SK-N-SH (cell line): ENCODE measurements around the gene NUMBL. TPM values are rescaled to one million over a fixed set of nuclear protein-coding genes. Genes with fewer than 3 reads are reported as not detected.

Source experiments
- CTCF ChIA-PET: fragments of 300-600, 350-600 bp; formaldehyde crosslinking; extraction: SDS; loops from one replicate; lab custom pipeline; 2021; lab: Yijun Ruan, JAX
- POLR2A ChIA-PET: fragments of 350-600 bp; sonication (Branson Sonifier 250); formaldehyde crosslinking; extraction: SDS; loops from one replicate; lab custom pipeline; 2020; ENCODE audit warnings: antibody characterized with exemption, inconsistent platforms; lab: Yijun Ruan, JAX
- DNase-seq: peaks from one replicate; pipeline ENCODE4 v3.0.0; 2012
- H2AFZ ChIP-seq: fragments of 200-600 bp; sonication (generic); 2 replicates; pipeline ENCODE4 v1.8.1; 2016; ENCODE audit warnings: antibody characterized with exemption, mild to moderate bottlenecking, low read depth
- H3F3A ChIP-seq: fragments of 200-600 bp; sonication (generic); replicated peaks from 2 replicates; pipeline ENCODE3; 2016; ENCODE audit warnings: antibody characterized with exemption, mild to moderate bottlenecking; ENCODE audit not compliant: insufficient read depth
- H3K27ac ChIP-seq, 2 experiments: fragments of 200-500 bp in 1 of 2; fragments of 200-600 bp in 1 of 2; sonication (Bioruptor generic) in 1 of 2; sonication (generic), shearing (Covaris generic) in 1 of 2; 2 replicates each; pipeline versions ENCODE4 v1.5.1 to v1.6.1; 2014 to 2016; ENCODE audit warnings: low read depth in 2 of 2, inconsistent platforms in 1 of 2, low read length in 1 of 2, mild to moderate bottlenecking in 1 of 2, mixed read lengths in 1 of 2
- H3K27me3 ChIP-seq: fragments of 200-600 bp; sonication (generic), shearing (Covaris generic); 2 replicates; pipeline ENCODE4 v1.6.1; 2016; ENCODE audit warnings: mixed run types; ENCODE audit not compliant: insufficient read depth
- H3K36me3 ChIP-seq, 2 experiments: fragments of 200-500 bp in 1 of 2; fragments of 200-600 bp in 1 of 2; sonication (Bioruptor generic) in 1 of 2; sonication (generic) in 1 of 2; replicated peaks in 1 of 2; 2 replicates each; pipeline versions ENCODE3 to v1.5.1; 2014 to 2016; ENCODE audit warnings: low read length in 1 of 2, mild to moderate bottlenecking in 1 of 2; ENCODE audit not compliant: insufficient read depth in 2 of 2, control insufficient read depth in 1 of 2
- H3K4me1 ChIP-seq, 2 experiments: fragments of 200-500 bp in 1 of 2; fragments of 200-600 bp in 1 of 2; sonication (Bioruptor generic) in 1 of 2; sonication (generic), shearing (Covaris generic) in 1 of 2; 2 replicates each; pipeline versions ENCODE4 v1.5.1 to v1.6.1; 2014 to 2016; ENCODE audit warnings: low read depth in 1 of 2, low read length in 1 of 2, mixed run types in 1 of 2; ENCODE audit not compliant: insufficient read depth in 2 of 2, control insufficient read depth in 1 of 2
- H3K4me2 ChIP-seq: fragments of 200-600 bp; sonication (generic), shearing (Covaris generic); 2 replicates; pipeline ENCODE4 v1.6.1; 2017; ENCODE audit warnings: mixed run types
- H3K4me3 ChIP-seq, 2 experiments: fragments of 200-500 bp in 1 of 2; fragments of 200-600 bp in 1 of 2; sonication (Bioruptor generic) in 1 of 2; sonication (generic), shearing (Covaris generic) in 1 of 2; 2 replicates each; pipeline versions ENCODE4 v1.5.1 to v1.8.1; 2014 to 2016; ENCODE audit warnings: low read depth in 2 of 2, inconsistent platforms in 1 of 2, low read length in 1 of 2, mild to moderate bottlenecking in 1 of 2, mixed read lengths in 1 of 2, moderate library complexity in 1 of 2
- H3K79me2 ChIP-seq: fragments of 200-600 bp; sonication (generic); 2 replicates; pipeline ENCODE4 v1.8.1; 2017; ENCODE audit warnings: mild to moderate bottlenecking; ENCODE audit not compliant: insufficient read depth
- H3K9ac ChIP-seq: fragments of 200-600 bp; sonication (generic); 2 replicates; pipeline ENCODE4 v1.6.1; 2017; ENCODE audit warnings: mixed run types
- H3K9me2 ChIP-seq: fragments of 200-600 bp; sonication (generic); 2 replicates; pipeline ENCODE4 v1.6.1; 2017; ENCODE audit warnings: mixed run types
- H3K9me3 ChIP-seq: fragments of 200-600 bp; sonication (generic); 2 replicates; pipeline ENCODE4 v1.6.1; 2017; ENCODE audit warnings: mixed run types, mild to moderate bottlenecking, moderate library complexity
- H4K20me1 ChIP-seq: fragments of 200-600 bp; sonication (generic); 2 replicates; pipeline ENCODE4 v1.6.1; 2017; ENCODE audit warnings: mild to moderate bottlenecking, mixed run types; ENCODE audit not compliant: insufficient read depth
- CHD2 ChIP-seq: fragments of 150-350 bp; IDR thresholded peaks from 2 replicates; pipeline ENCODE4 v1.6.1; 2018; ENCODE audit warnings: low read length; ENCODE audit not compliant: partially characterized antibody
- EZH2phosphoT487 ChIP-seq: fragments of 200-600 bp; sonication (generic); IDR thresholded peaks from 2 replicates; pipeline ENCODE4 v1.6.1; 2017; ENCODE audit warnings: low read depth, mixed run types, mild to moderate bottlenecking, antibody characterized with exemption, moderate library complexity, borderline replicate concordance
- FOXJ3 ChIP-seq: sonication (generic); formaldehyde crosslinking; IDR thresholded peaks from 2 replicates; pipeline ENCODE4 v1.5.1; 2020; ENCODE audit warnings: mild to moderate bottlenecking, missing genetic modification reagents
- GABPA ChIP-seq: IDR thresholded peaks from 2 replicates; pipeline ENCODE4 v1.4.0; 2012; ENCODE audit warnings: low read depth, mild to moderate bottlenecking
- GATA2 ChIP-seq: sonication (generic); formaldehyde crosslinking; IDR thresholded peaks from 2 replicates; pipeline ENCODE4 v1.5.0; 2020; ENCODE audit warnings: mild to moderate bottlenecking, missing genetic modification reagents
- IRF3 ChIP-seq: fragments of 150-350 bp; IDR thresholded peaks from 2 replicates; pipeline ENCODE4 v1.6.1; 2016; ENCODE audit warnings: mild to moderate bottlenecking, low read depth, low read length
- JUND ChIP-seq: IDR thresholded peaks from 2 replicates; pipeline ENCODE4 v1.4.0; 2012
- RCOR1 ChIP-seq: fragments of 150-350 bp; IDR thresholded peaks from 2 replicates; pipeline ENCODE4 v1.6.1; 2017; ENCODE audit warnings: antibody characterized with exemption, low read length
- RXRA ChIP-seq: IDR thresholded peaks from 2 replicates; pipeline ENCODE4 v1.4.0; 2012; ENCODE audit warnings: low read depth, mild to moderate bottlenecking, borderline replicate concordance
- SMC3 ChIP-seq: IDR thresholded peaks from 2 replicates; pipeline ENCODE4 v1.6.1; 2012; ENCODE audit warnings: low read depth, low read length, improper control_type of control experiment
- TAF1 ChIP-seq: IDR thresholded peaks from 2 replicates; pipeline ENCODE4 v1.6.1; 2012; ENCODE audit warnings: low read depth, mild to moderate bottlenecking, low read length, moderate library complexity, borderline replicate concordance
- TCF12 ChIP-seq: IDR thresholded peaks from 2 replicates; pipeline ENCODE4 v1.4.0; 2012
- TEAD4 ChIP-seq: IDR thresholded peaks from 2 replicates; pipeline ENCODE4 v1.4.0; 2012; ENCODE audit warnings: mild to moderate bottlenecking, borderline replicate concordance; ENCODE audit not compliant: insufficient read depth
- USF2 ChIP-seq: fragments of 150-350 bp; IDR thresholded peaks from 2 replicates; pipeline ENCODE4 v1.6.1; 2017; ENCODE audit warnings: antibody characterized with exemption, low read length, low read depth, borderline replicate concordance
- WGBS: methylation state at CpG from one replicate; pipeline ENCODE4 v1.1.6; 2017; ENCODE audit warnings: low lambda C conversion rate; 5-methylcytosine and 5-hydroxymethylcytosine counted together
- polyA plus RNA-seq, 3 experiments: library from polyadenylated mRNA; depleted of rRNA; stranded (reverse); fragments of >200 nt; gene quantifications; 2 replicates each; pipeline ENCODE4 v1.2.3, GENCODE V29; 2012
- TF ChIP-seq, protein P1 (sequence below): IDR thresholded peaks from 2 replicates; pipeline ENCODE4; 2012

Gene NUMBL
- polyA plus RNA-seq, 1 of the 3 experiments (the other 2 are of a cell fraction) = 54.6 TPM

- Histone ChIP-seq H4K20me1 (no peaks in the 10 kb centered on the region), H3K4me3 (no peak overlapping the region), H3K9me2 (no peaks in the 10 kb centered on the region), H3K36me3 (peaks cover 32 to 33% of the 10 kb centered on the region in 2 experiments), H3K79me2 (no peaks in the 10 kb centered on the region), H3K27ac (no peak overlapping the region), H3K4me2 (no peak overlapping the region), H3K9me3 (no peaks in the 10 kb centered on the region), H3K27me3 (no peaks in the 10 kb centered on the region), H3K9ac (no peak overlapping the region), H3K4me1 (no peaks in the 10 kb centered on the region), H2AFZ (no peak overlapping the region), H3F3A (no peaks in the 10 kb centered on the region)
- no peak for DNase-seq
- ChIA-PET POLR2A (no interaction called here), CTCF (interaction anchor here (1.1 kb wide), 2 partner anchors 10 to 19 kb away, joined by 3 to 4 read pairs; partner anchors contain the start of genes COQ8B and ITPKC)
- 93% methylated on average over 11 of the region's 11 CpGs for WGBS
- TF ChIP-seq RCOR1 = no peak
- TF ChIP-seq TEAD4 = no peak
- TF ChIP-seq TAF1 = no peak
- TF ChIP-seq JUND = no peak
- no peak for TF ChIP-seq TCF12
- no peak for TF ChIP-seq SMC3
- TF ChIP-seq CHD2 = no peak
- TF ChIP-seq RXRA = no peak
- no peak for TF ChIP-seq FOXJ3
- no peak for TF ChIP-seq USF2
- no peak for TF ChIP-seq GATA2 (CRISPR knock-in tag)
- TF ChIP-seq EZH2phosphoT487 = no peak
- no peak for TF ChIP-seq GABPA
- TF ChIP-seq, protein P1, sequence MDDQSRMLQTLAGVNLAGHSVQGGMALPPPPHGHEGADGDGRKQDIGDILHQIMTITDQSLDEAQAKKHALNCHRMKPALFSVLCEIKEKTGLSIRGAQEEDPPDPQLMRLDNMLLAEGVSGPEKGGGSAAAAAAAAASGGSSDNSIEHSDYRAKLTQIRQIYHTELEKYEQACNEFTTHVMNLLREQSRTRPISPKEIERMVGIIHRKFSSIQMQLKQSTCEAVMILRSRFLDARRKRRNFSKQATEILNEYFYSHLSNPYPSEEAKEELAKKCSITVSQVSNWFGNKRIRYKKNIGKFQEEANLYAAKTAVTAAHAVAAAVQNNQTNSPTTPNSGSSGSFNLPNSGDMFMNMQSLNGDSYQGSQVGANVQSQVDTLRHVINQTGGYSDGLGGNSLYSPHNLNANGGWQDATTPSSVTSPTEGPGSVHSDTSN = no peak
- no peak for TF ChIP-seq IRF3
Observed at GRCh38 chr19:40735013-40735771, 44.7 kb upstream of the NUMBL start.
